Adrenal gland (tissue), 12 donors: Measurements from ENCODE around the gene ACADL. TPM values are rescaled to one million over a fixed set of nuclear protein-coding genes. Genes with fewer than 3 reads are reported as not detected.
A peak's percentile ranks its signal among the peaks of the same experiment; 100 is the strongest.

Experiments
- DNase-seq, 7 donors: peaks; one replicate each; pipeline ENCODE4 v3.0.0-alpha.2; 2019 to 2020
- H3K27ac ChIP-seq, 5 donors: fragments of 200-600 bp; sonication (generic) in 4 of 5; 1 replicate in 3 of 5; 2 replicates in 2 of 5; pipeline versions ENCODE4 v1.5.1 to v1.8.0; 2016 to 2020; ENCODE audit warnings: mild to moderate bottlenecking in 1 of 5
- H3K27me3 ChIP-seq: fragments of 200-600 bp; 2 replicates; pipeline ENCODE4 v1.8.0; 2021
- H3K36me3 ChIP-seq, 2 donors: fragments of 200-600 bp; replicated peaks in 1 of 2; 1 replicate in 1 of 2; 2 replicates in 1 of 2; pipeline versions ENCODE4 v1.5.1 to v1.8.0; 2018 to 2022
- H3K4me1 ChIP-seq, 2 donors: fragments of 200-600 bp; replicated peaks in 1 of 2; 1 replicate in 1 of 2; 2 replicates in 1 of 2; pipeline versions ENCODE4 v1.5.1 to v1.8.0; 2018 to 2021
- H3K4me3 ChIP-seq, 4 donors: fragments of 200-600 bp; sonication (generic) in 3 of 4; one replicate each; pipeline ENCODE4 v1.5.1; 2016 to 2018
- H3K9me3 ChIP-seq, 3 donors: fragments of 200-600 bp; sonication (generic) in 1 of 3; replicated peaks in 1 of 3; 1 replicate in 2 of 3; 2 replicates in 1 of 3; pipeline versions ENCODE4 v1.5.1 to v1.8.0; 2016 to 2021
- POLR2A ChIP-seq, 2 donors: fragments of 450-650 bp; IDR thresholded peaks; one replicate each; pipeline ENCODE4 v1.6.1; 2017; ENCODE audit warnings: antibody characterized with exemption in 2 of 2, mild to moderate bottlenecking in 2 of 2, moderate library complexity in 1 of 2
- WGBS, 4 donors: extraction: QIAGEN DNeasy Blood & Tissue Kit in 2 of 4; methylation state at CpG; one replicate each; pipeline versions ENCODE4 v1.1.5 to v1.1.7; 2013 to 2017; 5-methylcytosine and 5-hydroxymethylcytosine counted together
- intact Hi-C, 2 donors: fragments of 100-400 bp; cut with DNase I; formaldehyde crosslinking; loops; one replicate each; pipeline versions ENCODE4 v1.14.1 to v1.15.0; 2022 to 2023
- polyA plus RNA-seq, 3 donors: library from polyadenylated mRNA; stranded (reverse); fragments of 200-250 nt in 2 of 3; fragments of 350-450 nt in 1 of 3; fragmentation: Illumina TruSeq in 1 of 3; extraction: RNeasy Lipid Tissue Mini Kit (QIAGEN cat#74804) in 1 of 3; gene quantifications; one replicate each; pipeline ENCODE4 v1.2.3, GENCODE V29; 2013 to 2014
- total RNA-seq, 9 donors: library from RNA; depleted of rRNA in 4 of 9; stranded (reverse); fragments of >200 nt in 4 of 9; fragments of 120-200 nt in 1 of 9; fragmentation: NEBNext Ultra II Directional in 1 of 9; extraction: Animal tissue kit (Norgen Biotek cat#: 25700) in 1 of 9; gene quantifications; one replicate each; pipeline versions ENCODE4 v1.1.0 to v1.2.4, GENCODE V29; 2013 to 2023
- TF ChIP-seq, protein P1 (sequence below), 6 experiments: fragments of 450-650 bp in 4 of 6; fragments of 200-600 bp in 2 of 6; sonication (generic) in 1 of 6; IDR thresholded peaks; 1 replicate in 5 of 6; 2 replicates in 1 of 6; pipeline versions ENCODE4 v1.5.1 to v1.8.0; 2016 to 2021; ENCODE audit warnings: antibody characterized with exemption in 6 of 6, mild to moderate bottlenecking in 2 of 6, moderate library complexity in 1 of 6
- donor health status: healthy with polysubstance abuse.
- donor health status: Bipolar disorder and iron deficiency.
- donor health status: DM: yes; HTN: yes; CAD: no.
- donor health status: DM: no; HTN: no; CAD: no.
- donor health status: DM: no; HTN: no; CAD: no.
- donor health status: DM: yes; HTN: yes; CAD: no.

Gene ACADL
- total and polyA plus RNA-seq, 12 donors, result 0.06 to 5.4 (median 1.1) TPM; not detected in 1

DNA sequence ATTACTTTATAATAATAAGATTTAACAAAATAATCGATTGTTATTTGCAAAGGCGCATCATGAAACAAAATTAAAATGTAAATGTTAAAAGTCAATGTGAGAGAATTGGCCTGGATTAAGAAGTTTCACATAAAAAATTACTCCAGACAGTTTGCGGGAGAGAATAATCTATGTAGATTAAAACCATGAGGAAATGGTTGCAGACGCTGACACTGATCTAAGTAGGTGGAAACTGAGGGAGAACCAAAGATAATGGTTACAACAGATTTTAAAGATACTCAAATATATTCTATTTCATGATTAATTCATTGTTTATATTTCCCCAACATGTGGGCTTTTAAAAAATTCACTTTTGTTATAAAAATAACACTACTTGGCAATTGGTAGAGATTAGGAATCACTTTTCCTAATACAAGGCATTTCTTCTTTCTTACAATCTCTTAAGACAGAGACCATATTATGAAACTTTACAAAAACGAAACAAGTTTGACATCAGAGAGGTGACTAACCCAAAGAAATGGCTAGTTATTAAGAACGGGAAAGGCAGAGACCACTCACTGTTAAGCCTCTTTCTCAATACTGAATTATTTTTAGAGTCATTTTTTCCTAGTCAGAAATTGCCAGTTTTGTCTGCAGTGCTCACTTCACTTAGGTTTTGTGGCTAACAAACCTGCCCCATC lies 55.6 kb downstream of the ACADL start:
- no peaks in the 10 kb centered on the region for H3K9me3 ChIP-seq
- intact Hi-C loops, result no loop called here
- H3K4me1 ChIP-seq, result peaks cover 5 to 34% of the 10 kb centered on the region in 2 donors

DNA sequence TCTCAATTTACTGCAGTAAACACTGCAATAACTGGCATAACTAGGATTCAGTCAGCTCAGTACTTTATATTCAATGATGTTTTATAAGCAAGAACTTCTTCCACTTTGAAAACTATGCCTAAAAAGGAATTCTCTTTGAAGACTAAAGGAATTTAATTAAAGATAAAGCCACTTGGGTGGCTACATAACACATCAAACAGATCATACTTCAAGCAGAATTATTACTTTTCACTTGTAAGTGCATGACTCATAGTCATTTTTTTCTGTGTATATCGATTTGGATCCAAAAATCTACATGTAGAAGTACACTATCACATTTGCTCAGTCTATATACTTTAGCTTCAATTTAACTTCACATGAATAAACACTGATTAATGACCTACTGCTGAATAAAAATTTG lies 58.0 kb downstream of the ACADL start:
- Histone ChIP-seq H3K4me1 (peaks cover 5 to 42% of the 10 kb centered on the region in 2 donors), H3K27ac (peak overlapping the region in 3 of 5 donors; percentile 13 to 53 (median 22)), H3K4me3 (peak overlapping the region in 1 of 4 donors; percentile 93), H3K27me3 (no peaks in the 10 kb centered on the region), H3K9me3 (no peaks in the 10 kb centered on the region), H3K36me3 (no peaks in the 10 kb centered on the region)
- DNase-seq, result no peak
- TF ChIP-seq, protein P1, sequence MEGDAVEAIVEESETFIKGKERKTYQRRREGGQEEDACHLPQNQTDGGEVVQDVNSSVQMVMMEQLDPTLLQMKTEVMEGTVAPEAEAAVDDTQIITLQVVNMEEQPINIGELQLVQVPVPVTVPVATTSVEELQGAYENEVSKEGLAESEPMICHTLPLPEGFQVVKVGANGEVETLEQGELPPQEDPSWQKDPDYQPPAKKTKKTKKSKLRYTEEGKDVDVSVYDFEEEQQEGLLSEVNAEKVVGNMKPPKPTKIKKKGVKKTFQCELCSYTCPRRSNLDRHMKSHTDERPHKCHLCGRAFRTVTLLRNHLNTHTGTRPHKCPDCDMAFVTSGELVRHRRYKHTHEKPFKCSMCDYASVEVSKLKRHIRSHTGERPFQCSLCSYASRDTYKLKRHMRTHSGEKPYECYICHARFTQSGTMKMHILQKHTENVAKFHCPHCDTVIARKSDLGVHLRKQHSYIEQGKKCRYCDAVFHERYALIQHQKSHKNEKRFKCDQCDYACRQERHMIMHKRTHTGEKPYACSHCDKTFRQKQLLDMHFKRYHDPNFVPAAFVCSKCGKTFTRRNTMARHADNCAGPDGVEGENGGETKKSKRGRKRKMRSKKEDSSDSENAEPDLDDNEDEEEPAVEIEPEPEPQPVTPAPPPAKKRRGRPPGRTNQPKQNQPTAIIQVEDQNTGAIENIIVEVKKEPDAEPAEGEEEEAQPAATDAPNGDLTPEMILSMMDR (IDR thresholded peaks at IDR 0.05), result no peak
- TF ChIP-seq POLR2A (IDR thresholded peaks at IDR 0.05), result no peak
- intact Hi-C loops, result no loop called here
- WGBS, 4 donors, result 8 to 24% (median 14%) methylated on average over 1 of the region's 1 CpG

More for the DNA sequence above, 55.6 kb downstream of the ACADL start:
- peak overlapping the region; percentile 92 to 100 (median 100) for H3K27ac ChIP-seq
- peak in 1 of 7 donors; percentile 4 for DNase-seq
- peak overlapping the region in 2 of 4 donors; percentile 88 to 93 for H3K4me3 ChIP-seq
- 13 to 17% (median 16%) methylated on average over 6 of the region's 6 CpGs for WGBS, 4 donors
- no peaks in the 10 kb centered on the region for H3K27me3 ChIP-seq
- H3K36me3 ChIP-seq, result no peaks in the 10 kb centered on the region
- TF ChIP-seq POLR2A (IDR thresholded peaks at IDR 0.05), result no peak
- TF ChIP-seq, protein P1 (IDR thresholded peaks at IDR 0.05), result no peak

- no peak overlapping the region for H3K4me3 ChIP-seq
- H3K9me3 ChIP-seq, result no peaks in the 10 kb centered on the region
- peaks cover 3 to 22% of the 10 kb centered on the region in 2 donors for H3K4me1 ChIP-seq
- H3K36me3 ChIP-seq, result no peaks in the 10 kb centered on the region
- no peak for DNase-seq
- WGBS, 4 donors, result 49 to 52% (median 51%) methylated on average over 6 of the region's 6 CpGs
- intact Hi-C loops, result no loop called here
- no peak overlapping the region for H3K27ac ChIP-seq
- H3K27me3 ChIP-seq, result no peaks in the 10 kb centered on the region
- no peak for TF ChIP-seq POLR2A (IDR thresholded peaks at IDR 0.05)
- TF ChIP-seq, protein P1 (IDR thresholded peaks at IDR 0.05), result no peak
Measured at GRCh38 chr2:210162466-210163124, 62.7 kb downstream of the ACADL start.

GRCh38 chr2:210159059-210159458 lies 66.2 kb downstream of the ACADL start:
- no peak for DNase-seq
- WGBS, 4 donors, result 81 to 100% (median 96%) methylated on average over 3 of the region's 3 CpGs
- intact Hi-C loops, result no loop called here
- H3K9me3 ChIP-seq, result no peaks in the 10 kb centered on the region
- TF ChIP-seq, protein P1 (IDR thresholded peaks at IDR 0.05), result no peak
- no peak for TF ChIP-seq POLR2A (IDR thresholded peaks at IDR 0.05)
- peaks cover 0 to 8% of the 10 kb centered on the region in 2 donors for H3K4me1 ChIP-seq
- no peak overlapping the region for H3K4me3 ChIP-seq
- H3K27ac ChIP-seq, result no peak overlapping the region
- no peaks in the 10 kb centered on the region for H3K36me3 ChIP-seq
- H3K27me3 ChIP-seq, result no peaks in the 10 kb centered on the region
